Effector memory CD8-positive, alpha-beta T cell (primary cell): Measurements from ENCODE around the gene GRPEL1.
A peak's percentile ranks its signal among the peaks of the same experiment; 100 is the strongest.

Experiments
- ATAC-seq: fragments of 150-1000 bp; cut with Tn5 transposase; replicated peaks from 2 replicates; pipeline ENCODE4 v1.10.0; 2021; ENCODE audit warnings: mild to moderate bottlenecking, moderate library complexity
- DNase-seq, 3 experiments: peaks; one replicate each; pipeline ENCODE4 v3.0.0; 2021
- H3K27ac Mint-ChIP-seq, 2 donors: one replicate each; pipeline ENCODE4 v1.8.0; 2022; ENCODE audit warnings: mild to moderate bottlenecking in 2 of 2, mixed read lengths in 2 of 2, moderate library complexity in 2 of 2
- H3K27me3 Mint-ChIP-seq, 2 donors: one replicate each; pipeline ENCODE4 v1.8.0; 2022; ENCODE audit warnings: mixed read lengths in 2 of 2
- H3K36me3 Mint-ChIP-seq: one replicate; pipeline ENCODE4 v1.8.0; 2022; ENCODE audit warnings: mild to moderate bottlenecking, moderate library complexity, mixed read lengths; ENCODE audit not compliant: insufficient read depth
- H3K4me1 Mint-ChIP-seq, 2 donors: one replicate each; pipeline ENCODE4 v1.8.0; 2022; ENCODE audit warnings: low read depth in 2 of 2, mixed read lengths in 2 of 2
- H3K4me3 Mint-ChIP-seq, 2 donors: one replicate each; pipeline ENCODE4 v1.8.0; 2022; ENCODE audit warnings: mild to moderate bottlenecking in 2 of 2, mixed read lengths in 2 of 2, moderate library complexity in 2 of 2
- H3K9me3 Mint-ChIP-seq, 2 donors: one replicate each; pipeline ENCODE4 v1.8.0; 2022; ENCODE audit warnings: mixed read lengths in 2 of 2

Gene GRPEL1

GRCh38 chr4:7043284-7044136, 24.4 kb downstream of the GRPEL1 start, which contains the start of gene TADA2B:
Gene TADA2B, plus strand, starts transcription at chr4:7043372. Its CDS starts 208 bp downstream, at chr4:7043580.
- Mint-ChIP-seq H3K4me3 (peak within 1 kb of the TSS; percentile 88 to 91), H3K4me1 (peaks cover 47 to 52% of the 10 kb centered on the region in 2 donors), H3K36me3 (peaks cover 39% of the 10 kb centered on the region), H3K27ac (peak within 1 kb of the TSS; percentile 87 to 89), H3K27me3 (no peaks in the 10 kb centered on the region), H3K9me3 (no peaks in the 10 kb centered on the region)
- peak; percentile 33 to 43 (median 41) for DNase-seq
- ATAC-seq = peak; percentile 61

GRCh38 chr4:7042503-7043283, 25.2 kb downstream of the GRPEL1 start:
- H3K27ac Mint-ChIP-seq = peak overlapping the region; percentile 87 to 89
- H3K9me3 Mint-ChIP-seq = no peaks in the 10 kb centered on the region
- ATAC-seq (peak; percentile 77), DNase-seq (peak; percentile 84 to 90 (median 85))
- no peaks in the 10 kb centered on the region for H3K27me3 Mint-ChIP-seq
- H3K4me3 Mint-ChIP-seq = peak overlapping the region; percentile 86 to 91
- H3K36me3 Mint-ChIP-seq = peaks cover 36% of the 10 kb centered on the region
- H3K4me1 Mint-ChIP-seq = peaks cover 47 to 48% of the 10 kb centered on the region in 2 donors

GRCh38 chr4:7041801-7042502, 25.9 kb downstream of the GRPEL1 start:
- Mint-ChIP-seq H3K9me3 (no peaks in the 10 kb centered on the region), H3K4me1 (peaks cover 40 to 41% of the 10 kb centered on the region in 2 donors), H3K36me3 (peaks cover 31% of the 10 kb centered on the region), H3K27me3 (no peaks in the 10 kb centered on the region), H3K27ac (no peak overlapping the region), H3K4me3 (peak overlapping the region; percentile 86 to 91)
- ATAC-seq = no peak
- DNase-seq = no peak

GRCh38 chr4:7041246-7041645, 26.6 kb downstream of the GRPEL1 start:
- H3K36me3 Mint-ChIP-seq = peaks cover 31% of the 10 kb centered on the region
- no peaks in the 10 kb centered on the region for H3K27me3 Mint-ChIP-seq
- H3K4me1 Mint-ChIP-seq = peaks cover 33 to 34% of the 10 kb centered on the region in 2 donors
- peak overlapping the region in 1 of 2 donors; percentile 10 for H3K4me3 Mint-ChIP-seq
- no peaks in the 10 kb centered on the region for H3K9me3 Mint-ChIP-seq
- ATAC-seq (no peak), DNase-seq (no peak)
- H3K27ac Mint-ChIP-seq = no peak overlapping the region

GRCh38 chr4:7040765-7041164, 27.1 kb downstream of the GRPEL1 start:
- Mint-ChIP-seq H3K27me3 (no peaks in the 10 kb centered on the region), H3K36me3 (peaks cover 27% of the 10 kb centered on the region), H3K4me1 (peaks cover 30 to 31% of the 10 kb centered on the region in 2 donors), H3K4me3 (peak overlapping the region in 1 of 2 donors; percentile 10), H3K27ac (no peak overlapping the region), H3K9me3 (no peaks in the 10 kb centered on the region)
- no peak for ATAC-seq
- DNase-seq = no peak

GRCh38 chr4:7037425-7037824, 30.4 kb downstream of the GRPEL1 start:
- H3K4me3 Mint-ChIP-seq = no peak overlapping the region
- peaks cover 8% of the 10 kb centered on the region in 2 donors for H3K4me1 Mint-ChIP-seq
- H3K36me3 Mint-ChIP-seq = peaks cover 19% of the 10 kb centered on the region
- no peaks in the 10 kb centered on the region for H3K9me3 Mint-ChIP-seq
- no peaks in the 10 kb centered on the region for H3K27me3 Mint-ChIP-seq
- H3K27ac Mint-ChIP-seq = peak overlapping the region in 1 of 2 donors; percentile 71
- DNase-seq (no peak), ATAC-seq (peak; percentile 47)

GRCh38 chr4:7034262-7035081, 33.4 kb downstream of the GRPEL1 start:
- Mint-ChIP-seq H3K27me3 (no peaks in the 10 kb centered on the region), H3K27ac (no peak overlapping the region), H3K9me3 (no peaks in the 10 kb centered on the region), H3K4me3 (no peak overlapping the region), H3K36me3 (peaks cover 19% of the 10 kb centered on the region), H3K4me1 (peaks cover 0 to 1% of the 10 kb centered on the region in 2 donors)
- ATAC-seq (no peak), DNase-seq (no peak)

GRCh38 chr4:7032596-7032995, 35.3 kb downstream of the GRPEL1 start:
- DNase-seq (no peak), ATAC-seq (no peak)
- Mint-ChIP-seq H3K36me3 (peaks cover 22% of the 10 kb centered on the region), H3K9me3 (no peaks in the 10 kb centered on the region), H3K4me3 (no peak overlapping the region), H3K27me3 (no peaks in the 10 kb centered on the region), H3K27ac (no peak overlapping the region), H3K4me1 (peaks cover 2 to 5% of the 10 kb centered on the region in 2 donors)

GRCh38 chr4:7031558-7032449, 36.1 kb downstream of the GRPEL1 start:
- H3K4me3 Mint-ChIP-seq = no peak overlapping the region
- H3K36me3 Mint-ChIP-seq = peaks cover 22% of the 10 kb centered on the region
- H3K4me1 Mint-ChIP-seq = peaks cover 1 to 10% of the 10 kb centered on the region in 2 donors
- H3K27ac Mint-ChIP-seq = no peak overlapping the region
- DNase-seq (no peak), ATAC-seq (no peak)
- H3K27me3 Mint-ChIP-seq = no peaks in the 10 kb centered on the region
- H3K9me3 Mint-ChIP-seq = no peaks in the 10 kb centered on the region

- Mint-ChIP-seq H3K27ac (no peak overlapping the region), H3K9me3 (no peaks in the 10 kb centered on the region), H3K27me3 (no peaks in the 10 kb centered on the region)
These were observed 37.0 kb downstream of the GRPEL1 start for GRCh38 chr4:7030856-7031255.

GRCh38 chr4:7029921-7030320, 37.9 kb downstream of the GRPEL1 start:
- H3K27me3 Mint-ChIP-seq = no peaks in the 10 kb centered on the region
- peaks cover 1 to 10% of the 10 kb centered on the region in 2 donors for H3K4me1 Mint-ChIP-seq
- H3K9me3 Mint-ChIP-seq = no peaks in the 10 kb centered on the region
- H3K36me3 Mint-ChIP-seq = peaks cover 22% of the 10 kb centered on the region
- no peak overlapping the region for H3K4me3 Mint-ChIP-seq
- peak overlapping the region in 1 of 2 donors; percentile 46 for H3K27ac Mint-ChIP-seq
- no peak for ATAC-seq
- no peak for DNase-seq

More at GRCh38 chr4:7030856-7031255, 37.0 kb downstream of the GRPEL1 start:
- DNase-seq (no peak), ATAC-seq (no peak)
- H3K4me1 Mint-ChIP-seq = peaks cover 1 to 10% of the 10 kb centered on the region in 2 donors
- no peak overlapping the region for H3K4me3 Mint-ChIP-seq
- H3K36me3 Mint-ChIP-seq = peaks cover 22% of the 10 kb centered on the region

GRCh38 chr4:7029212-7029611, 38.7 kb downstream of the GRPEL1 start:
- peaks cover 1 to 10% of the 10 kb centered on the region in 2 donors for H3K4me1 Mint-ChIP-seq
- H3K36me3 Mint-ChIP-seq = peaks cover 27% of the 10 kb centered on the region
- no peak overlapping the region for H3K4me3 Mint-ChIP-seq
- H3K27ac Mint-ChIP-seq = peak overlapping the region in 1 of 2 donors; percentile 46
- no peak for ATAC-seq
- H3K9me3 Mint-ChIP-seq = no peaks in the 10 kb centered on the region
- no peaks in the 10 kb centered on the region for H3K27me3 Mint-ChIP-seq
- DNase-seq = no peak
